Measurements from ENCODE around the gene BRI3. TPM values are rescaled to one million over a fixed set of nuclear protein-coding genes. Genes with fewer than 3 reads are reported as not detected.

BRI3 gene
- total RNA-seq, 1 donor from 2014 or later: 151 TPM

DNA sequence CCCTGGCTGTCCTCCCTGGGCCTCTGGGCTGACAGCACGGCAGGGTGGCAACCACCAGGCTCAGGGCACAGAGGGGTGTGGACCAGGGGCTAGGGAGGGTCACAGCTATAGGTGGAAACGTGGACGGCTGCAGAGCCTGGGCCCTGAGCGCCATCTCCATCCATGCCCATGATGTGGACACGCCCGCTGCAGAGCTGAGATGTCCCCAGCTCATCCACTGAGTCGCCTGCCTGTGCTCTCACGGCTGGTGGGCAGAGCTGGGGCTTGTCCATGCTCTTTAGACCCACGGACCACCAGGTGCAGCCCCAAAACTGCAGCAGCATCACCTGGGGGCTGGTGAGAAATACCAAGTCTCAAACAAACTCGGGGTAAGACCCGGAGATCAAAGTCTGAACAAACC is 45.6 kb upstream of the BRI3 start:
- TF ChIP-seq, protein P1, sequence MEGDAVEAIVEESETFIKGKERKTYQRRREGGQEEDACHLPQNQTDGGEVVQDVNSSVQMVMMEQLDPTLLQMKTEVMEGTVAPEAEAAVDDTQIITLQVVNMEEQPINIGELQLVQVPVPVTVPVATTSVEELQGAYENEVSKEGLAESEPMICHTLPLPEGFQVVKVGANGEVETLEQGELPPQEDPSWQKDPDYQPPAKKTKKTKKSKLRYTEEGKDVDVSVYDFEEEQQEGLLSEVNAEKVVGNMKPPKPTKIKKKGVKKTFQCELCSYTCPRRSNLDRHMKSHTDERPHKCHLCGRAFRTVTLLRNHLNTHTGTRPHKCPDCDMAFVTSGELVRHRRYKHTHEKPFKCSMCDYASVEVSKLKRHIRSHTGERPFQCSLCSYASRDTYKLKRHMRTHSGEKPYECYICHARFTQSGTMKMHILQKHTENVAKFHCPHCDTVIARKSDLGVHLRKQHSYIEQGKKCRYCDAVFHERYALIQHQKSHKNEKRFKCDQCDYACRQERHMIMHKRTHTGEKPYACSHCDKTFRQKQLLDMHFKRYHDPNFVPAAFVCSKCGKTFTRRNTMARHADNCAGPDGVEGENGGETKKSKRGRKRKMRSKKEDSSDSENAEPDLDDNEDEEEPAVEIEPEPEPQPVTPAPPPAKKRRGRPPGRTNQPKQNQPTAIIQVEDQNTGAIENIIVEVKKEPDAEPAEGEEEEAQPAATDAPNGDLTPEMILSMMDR (conservative IDR thresholded peaks at IDR 0.05): no peak
- Mint-ChIP-seq H3K4me3 (no peak overlapping the region), H3K9me3 (no peaks in the 10 kb centered on the region), H3K27me3 (no peaks in the 10 kb centered on the region), H3K4me1 (ENCODE audit: unreplicated experiment) (no peaks in the 10 kb centered on the region), H3K36me3 (peaks cover 4% of the 10 kb centered on the region), H3K27ac (no peak overlapping the region)
- DNase-seq (ENCODE audit: extremely low spot score, unreplicated experiment): no peak

DNA sequence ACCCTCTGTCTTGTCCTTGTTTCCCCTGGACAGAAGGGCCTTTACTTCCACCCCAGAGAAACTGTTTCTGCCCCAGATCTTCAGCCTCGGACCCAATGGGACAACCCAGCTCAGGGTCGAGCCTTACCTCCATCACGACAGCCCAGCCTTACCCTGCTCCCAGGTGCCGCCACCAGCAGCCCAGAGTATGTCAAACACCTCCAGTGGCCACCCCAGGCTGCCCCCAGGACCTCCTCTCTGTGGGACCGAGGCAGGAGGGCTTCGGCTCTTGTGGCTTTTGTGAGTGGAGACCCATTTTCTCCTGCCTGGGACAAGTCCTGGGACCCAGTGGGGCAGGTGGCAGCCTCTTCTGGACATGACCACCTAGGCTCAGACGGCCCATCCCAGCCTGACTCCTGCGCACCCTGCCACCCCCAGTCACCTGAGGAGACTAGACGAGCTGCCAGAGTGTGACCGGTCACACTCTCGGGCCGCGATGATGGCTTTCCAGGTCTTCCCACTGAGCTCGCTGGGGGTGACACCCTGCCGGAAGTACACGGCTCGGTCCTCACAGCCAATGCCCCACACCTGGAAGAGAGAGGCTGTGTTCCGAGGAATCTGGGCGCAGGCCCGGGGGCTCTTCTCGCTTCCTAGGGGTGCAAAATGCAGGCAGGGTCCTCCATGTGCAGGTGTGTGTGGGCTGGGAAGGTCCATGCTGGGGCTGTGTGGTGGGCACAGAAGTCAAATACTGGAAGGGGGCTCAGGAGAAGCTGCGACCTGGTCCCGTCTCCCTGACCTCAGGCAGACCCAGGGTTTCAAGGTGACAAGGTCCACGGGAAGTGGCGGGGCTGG is 44.9 kb upstream of the BRI3 start:
- Mint-ChIP-seq H3K4me1 (ENCODE audit: unreplicated experiment) (no peaks in the 10 kb centered on the region), H3K27ac (no peak overlapping the region), H3K36me3 (peaks cover 4% of the 10 kb centered on the region), H3K4me3 (no peak overlapping the region), H3K9me3 (no peaks in the 10 kb centered on the region), H3K27me3 (no peaks in the 10 kb centered on the region)
- DNase-seq (ENCODE audit: extremely low spot score, unreplicated experiment): no peak
- TF ChIP-seq, protein P1 (conservative IDR thresholded peaks at IDR 0.05): no peak

DNA sequence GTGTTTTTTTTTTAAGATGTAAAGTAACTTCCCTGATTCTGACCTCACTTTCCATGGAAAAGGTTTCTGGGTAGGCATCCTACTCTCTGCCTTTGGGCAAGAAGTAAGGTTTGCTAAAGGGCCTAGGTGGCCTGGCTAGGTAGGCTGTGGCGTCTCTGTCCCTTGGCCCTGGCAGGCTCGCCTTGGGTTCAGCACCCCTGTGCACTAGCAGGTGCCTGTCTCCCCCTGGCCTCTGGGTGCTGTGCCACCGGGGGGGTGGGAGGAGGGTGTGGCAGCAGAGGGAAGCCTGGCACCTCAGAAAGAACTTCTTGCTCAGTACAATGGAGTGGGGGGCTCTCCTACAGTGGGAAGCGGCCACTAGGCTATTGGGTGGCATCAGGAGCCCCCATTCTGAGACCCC is 43.4 kb upstream of the BRI3 start:
- no peak for DNase-seq (ENCODE audit: extremely low spot score, unreplicated experiment)
- H3K4me1 Mint-ChIP-seq (ENCODE audit: unreplicated experiment): no peaks in the 10 kb centered on the region
- peaks cover 4% of the 10 kb centered on the region for H3K36me3 Mint-ChIP-seq
- no peaks in the 10 kb centered on the region for H3K27me3 Mint-ChIP-seq
- H3K9me3 Mint-ChIP-seq: no peaks in the 10 kb centered on the region
- H3K27ac Mint-ChIP-seq: no peak overlapping the region
- no peak overlapping the region for H3K4me3 Mint-ChIP-seq
- TF ChIP-seq, protein P1 (conservative IDR thresholded peaks at IDR 0.05): no peak

DNA sequence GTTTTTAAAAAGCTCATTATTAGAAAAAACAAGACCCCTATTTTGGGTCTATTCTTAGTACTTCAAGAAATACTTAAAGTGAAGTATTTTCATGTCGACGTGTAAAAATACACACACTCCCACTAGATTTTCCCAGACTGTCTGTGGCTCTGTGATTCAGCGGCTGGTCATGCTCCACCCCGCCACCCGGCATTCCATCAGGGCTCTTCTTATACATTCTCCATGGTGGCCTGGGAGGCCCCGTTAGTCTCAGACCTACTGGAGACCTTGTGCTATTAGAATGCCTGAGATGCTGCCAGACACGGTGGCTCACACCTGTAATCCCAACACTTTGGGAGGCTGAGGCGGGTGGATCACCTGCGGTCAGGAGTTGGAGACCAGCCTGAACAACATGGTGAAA is 42.5 kb upstream of the BRI3 start:
- TF ChIP-seq, protein P1 (conservative IDR thresholded peaks at IDR 0.05): no peak
- no peaks in the 10 kb centered on the region for H3K27me3 Mint-ChIP-seq
- no peaks in the 10 kb centered on the region for H3K9me3 Mint-ChIP-seq
- no peak for DNase-seq (ENCODE audit: extremely low spot score, unreplicated experiment)
- H3K4me3 Mint-ChIP-seq: no peak overlapping the region
- no peak overlapping the region for H3K27ac Mint-ChIP-seq
- H3K4me1 Mint-ChIP-seq (ENCODE audit: unreplicated experiment): no peaks in the 10 kb centered on the region
- H3K36me3 Mint-ChIP-seq: peaks cover 4% of the 10 kb centered on the region

DNA sequence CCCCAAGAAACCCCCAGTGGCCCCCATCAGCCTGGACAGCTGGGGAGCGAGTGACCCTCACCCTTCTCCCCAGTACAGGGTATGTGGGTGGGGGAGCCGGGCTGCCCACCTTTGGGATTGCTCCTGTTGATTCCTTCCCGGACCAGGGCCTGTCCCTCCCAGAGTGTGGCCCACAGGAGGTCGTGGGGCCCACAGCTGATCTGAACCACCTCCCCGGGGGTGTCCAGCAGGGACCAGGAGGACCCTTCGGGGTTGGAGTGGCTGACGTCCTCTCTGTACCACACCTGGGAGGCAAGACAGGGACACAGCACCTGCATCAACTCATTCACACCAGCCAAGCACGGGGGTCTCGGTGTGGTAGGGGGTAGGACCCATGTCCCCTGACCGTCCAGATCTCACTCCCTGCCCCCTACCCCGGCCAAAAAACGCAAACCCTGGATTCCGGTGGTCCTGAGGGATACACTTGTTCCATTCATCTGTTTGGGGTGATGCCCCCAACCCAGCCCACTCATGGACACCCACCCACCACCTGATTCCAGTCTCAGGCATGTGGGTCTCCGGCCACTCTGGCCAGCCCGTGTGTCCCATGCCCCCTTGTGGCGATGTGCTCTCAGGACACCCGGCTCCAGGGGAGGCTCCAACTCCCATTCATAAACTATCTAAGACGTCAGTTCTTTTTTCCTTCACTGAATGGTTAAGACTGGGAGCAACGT is 40.4 kb upstream of the BRI3 start:
- no peak overlapping the region for H3K4me3 Mint-ChIP-seq
- H3K27me3 Mint-ChIP-seq: no peaks in the 10 kb centered on the region
- TF ChIP-seq, protein P1 (conservative IDR thresholded peaks at IDR 0.05): peak; percentile 80
- no peak for DNase-seq (ENCODE audit: extremely low spot score, unreplicated experiment)
- H3K9me3 Mint-ChIP-seq: no peaks in the 10 kb centered on the region
- H3K27ac Mint-ChIP-seq: no peak overlapping the region
- no peaks in the 10 kb centered on the region for H3K4me1 Mint-ChIP-seq (ENCODE audit: unreplicated experiment)
- H3K36me3 Mint-ChIP-seq: peaks cover 4% of the 10 kb centered on the region

Data from type B pancreatic cell (in vitro differentiated cells).